Effector memory CD8-positive, alpha-beta T cell (primary cell): Measurements from ENCODE around the gene ZNF227.
"Not testable (repeated sequence)": the region's sequence is repeated elsewhere in the genome, so short reads cannot be mapped to it uniquely, and the experiment has no call there.

ENCODE experiments used
- ATAC-seq: fragments of 150-1000 bp; cut with Tn5 transposase; replicated peaks from 2 replicates; pipeline ENCODE4 v1.10.0; 2021; ENCODE audit warnings: mild to moderate bottlenecking, moderate library complexity
- DNase-seq, 3 experiments: peaks; one replicate each; pipeline ENCODE4 v3.0.0; 2021
- H3K27ac Mint-ChIP-seq, 2 donors: one replicate each; pipeline ENCODE4 v1.8.0; 2022; ENCODE audit warnings: mild to moderate bottlenecking in 2 of 2, mixed read lengths in 2 of 2, moderate library complexity in 2 of 2
- H3K27me3 Mint-ChIP-seq, 2 donors: one replicate each; pipeline ENCODE4 v1.8.0; 2022; ENCODE audit warnings: mixed read lengths in 2 of 2
- H3K36me3 Mint-ChIP-seq: one replicate; pipeline ENCODE4 v1.8.0; 2022; ENCODE audit warnings: mild to moderate bottlenecking, moderate library complexity, mixed read lengths; ENCODE audit not compliant: insufficient read depth
- H3K4me1 Mint-ChIP-seq, 2 donors: one replicate each; pipeline ENCODE4 v1.8.0; 2022; ENCODE audit warnings: low read depth in 2 of 2, mixed read lengths in 2 of 2
- H3K4me3 Mint-ChIP-seq, 2 donors: one replicate each; pipeline ENCODE4 v1.8.0; 2022; ENCODE audit warnings: mild to moderate bottlenecking in 2 of 2, mixed read lengths in 2 of 2, moderate library complexity in 2 of 2
- H3K9me3 Mint-ChIP-seq, 2 donors: one replicate each; pipeline ENCODE4 v1.8.0; 2022; ENCODE audit warnings: mixed read lengths in 2 of 2

The ZNF227 gene

GRCh38 chr19:44203877-44204276 is 8.5 kb upstream of the ZNF227 start:
- not testable (repeated sequence) for H3K4me1 Mint-ChIP-seq, H3K4me3 Mint-ChIP-seq, ATAC-seq, H3K27ac Mint-ChIP-seq, H3K36me3 Mint-ChIP-seq, DNase-seq
- Mint-ChIP-seq H3K9me3 (peaks cover 6 to 14% of the 10 kb centered on the region in 2 donors), H3K27me3 (peaks cover 14 to 20% of the 10 kb centered on the region in 2 donors)

DNA sequence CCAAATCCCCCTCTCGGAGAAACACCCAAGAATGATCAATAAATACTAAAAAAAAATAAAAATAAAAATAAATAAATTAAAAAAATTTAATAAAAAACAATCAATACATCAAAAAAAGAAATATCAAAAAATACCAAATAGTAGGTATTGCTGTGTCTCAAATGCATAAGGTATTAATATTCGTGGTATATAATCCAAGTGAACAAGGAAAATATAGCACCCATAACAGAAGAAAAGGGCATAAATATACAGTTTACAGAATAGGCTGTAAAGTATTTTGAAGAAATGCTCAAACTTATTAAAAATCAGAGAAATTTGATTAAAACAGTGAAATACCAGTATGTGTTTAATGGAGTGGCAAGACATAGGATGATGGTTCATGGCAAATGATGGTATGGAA is 7.6 kb upstream of the ZNF227 start:
- no peak for DNase-seq
- Mint-ChIP-seq H3K4me3 (no peak overlapping the region), H3K36me3 (no peaks in the 10 kb centered on the region), H3K27ac (no peak overlapping the region), H3K27me3 (peaks cover 14 to 20% of the 10 kb centered on the region in 2 donors), H3K4me1 (peaks cover 8 to 9% of the 10 kb centered on the region in 2 donors), H3K9me3 (peaks cover 6 to 14% of the 10 kb centered on the region in 2 donors)
- ATAC-seq = no peak

DNA sequence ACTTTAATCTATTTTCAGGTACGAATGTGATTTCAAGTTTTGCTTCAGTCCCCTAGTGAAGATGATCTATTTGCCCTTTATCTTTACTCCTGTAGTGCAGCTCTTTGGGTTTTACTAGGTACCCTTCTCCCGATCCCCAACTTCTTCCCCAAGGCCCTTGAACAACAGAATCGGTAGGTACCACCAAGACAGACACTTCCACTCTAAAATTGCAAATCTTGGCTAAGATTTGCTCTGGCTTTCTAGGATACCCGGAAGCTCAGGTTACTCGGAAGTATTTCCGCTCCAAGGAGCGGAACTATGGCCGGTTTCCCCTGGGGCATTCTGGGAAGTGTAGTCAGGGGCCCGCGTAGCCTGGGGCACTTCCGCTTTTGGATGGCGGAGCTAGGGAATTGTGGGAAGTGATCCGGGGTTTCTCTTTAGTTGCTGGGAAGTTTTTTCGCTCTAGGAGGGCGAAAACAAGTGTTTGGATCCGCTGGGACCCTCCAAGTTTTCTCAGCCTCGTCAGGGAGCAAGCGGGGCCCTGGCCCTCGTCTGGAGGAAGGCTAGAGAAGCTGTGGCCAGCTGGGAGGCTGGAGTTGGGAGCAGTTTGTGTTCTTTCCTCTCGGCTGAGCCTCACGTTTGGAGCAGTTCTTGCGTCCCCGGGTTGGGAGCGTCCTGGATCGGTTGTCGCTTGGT is 5.1 kb upstream of the ZNF227 start:
- Mint-ChIP-seq H3K36me3 (no peaks in the 10 kb centered on the region), H3K27ac (peak overlapping the region; percentile 96), H3K27me3 (peaks cover 9 to 15% of the 10 kb centered on the region in 2 donors), H3K4me3 (peak overlapping the region; percentile 89 to 91), H3K9me3 (peaks cover 6 to 14% of the 10 kb centered on the region in 2 donors), H3K4me1 (peaks cover 8 to 9% of the 10 kb centered on the region in 2 donors)
- peak; percentile 94 for ATAC-seq
- peak; percentile 61 to 69 (median 67) for DNase-seq

- Mint-ChIP-seq H3K27ac (peak overlapping the region; percentile 90 to 96), H3K9me3 (no peaks in the 10 kb centered on the region), H3K27me3 (no peaks in the 10 kb centered on the region), H3K36me3 (peaks cover 29% of the 10 kb centered on the region), H3K4me1 (peaks cover 10 to 28% of the 10 kb centered on the region in 2 donors), H3K4me3 (peak overlapping the region; percentile 96 to 97)
- no peak for ATAC-seq
- DNase-seq = no peak
These were observed 574 bp downstream of the ZNF227 start for GRCh38 chr19:44212866-44213346.

DNA sequence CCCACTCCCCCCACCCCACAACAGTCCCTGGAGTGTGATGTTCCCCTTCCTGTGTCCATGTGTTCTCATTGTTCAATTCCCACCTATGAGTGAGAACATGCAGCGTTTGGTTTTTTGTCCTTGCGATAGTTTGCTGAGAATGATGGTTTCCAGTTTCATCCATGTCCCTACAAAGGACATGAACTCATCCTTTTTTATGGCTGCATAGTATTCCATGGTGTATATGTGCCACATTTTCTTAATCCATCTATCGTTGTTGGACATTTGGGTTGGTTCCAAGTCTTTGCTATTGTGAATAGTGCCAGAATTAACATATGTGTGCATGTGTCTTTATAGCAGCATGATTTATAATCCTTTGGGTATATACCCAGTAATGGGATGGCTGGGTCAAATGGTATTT is 7.6 kb downstream of the ZNF227 start:
- peaks cover 42% of the 10 kb centered on the region for H3K36me3 Mint-ChIP-seq
- H3K9me3 Mint-ChIP-seq, DNase-seq, ATAC-seq, H3K27me3 Mint-ChIP-seq, H3K27ac Mint-ChIP-seq, H3K4me3 Mint-ChIP-seq: not testable (repeated sequence)
- peaks cover 3 to 20% of the 10 kb centered on the region in 2 donors for H3K4me1 Mint-ChIP-seq

- Mint-ChIP-seq H3K36me3 (peaks cover 42% of the 10 kb centered on the region), H3K4me1 (peaks cover 3 to 20% of the 10 kb centered on the region in 2 donors)
- H3K4me3 Mint-ChIP-seq, H3K27ac Mint-ChIP-seq, DNase-seq, H3K27me3 Mint-ChIP-seq, ATAC-seq, H3K9me3 Mint-ChIP-seq: not testable (repeated sequence)
These were observed 8.4 kb downstream of the ZNF227 start for GRCh38 chr19:44220761-44221160.

- Mint-ChIP-seq H3K4me1 (peaks cover 3 to 16% of the 10 kb centered on the region in 2 donors), H3K36me3 (peaks cover 38% of the 10 kb centered on the region)
- not testable (repeated sequence) for H3K27ac Mint-ChIP-seq, H3K4me3 Mint-ChIP-seq, H3K9me3 Mint-ChIP-seq, H3K27me3 Mint-ChIP-seq, ATAC-seq, DNase-seq
These were observed 9.0 kb downstream of the ZNF227 start for GRCh38 chr19:44221291-44221690.

- H3K4me1 Mint-ChIP-seq = peaks cover 0 to 1% of the 10 kb centered on the region in 2 donors
- DNase-seq = no peak
- ATAC-seq = no peak
- H3K27me3 Mint-ChIP-seq = no peaks in the 10 kb centered on the region
- peaks cover 5 to 9% of the 10 kb centered on the region in 2 donors for H3K9me3 Mint-ChIP-seq
- H3K36me3 Mint-ChIP-seq = peaks cover 61% of the 10 kb centered on the region
- no peak overlapping the region for H3K27ac Mint-ChIP-seq
- no peak overlapping the region for H3K4me3 Mint-ChIP-seq
These were observed 16.0 kb downstream of the ZNF227 start for GRCh38 chr19:44228318-44228717.

- ATAC-seq = no peak
- peaks cover 14 to 32% of the 10 kb centered on the region in 2 donors for H3K9me3 Mint-ChIP-seq
These were observed 20.5 kb downstream of the ZNF227 start for GRCh38 chr19:44232867-44233266.

GRCh38 chr19:44236384-44236783 is 24.1 kb downstream of the ZNF227 start:
- Mint-ChIP-seq H3K27me3 (no peaks in the 10 kb centered on the region), H3K4me3 (no peak overlapping the region), H3K27ac (no peak overlapping the region), H3K36me3 (peaks cover 45% of the 10 kb centered on the region), H3K9me3 (peaks cover 9 to 23% of the 10 kb centered on the region in 2 donors), H3K4me1 (no peaks in the 10 kb centered on the region)
- ATAC-seq (no peak), DNase-seq (no peak)

More at GRCh38 chr19:44232867-44233266, 20.5 kb downstream of the ZNF227 start:
- H3K4me1 Mint-ChIP-seq = no peaks in the 10 kb centered on the region
- DNase-seq = no peak
- H3K36me3 Mint-ChIP-seq = peaks cover 80% of the 10 kb centered on the region
- no peak overlapping the region for H3K27ac Mint-ChIP-seq
- no peaks in the 10 kb centered on the region for H3K27me3 Mint-ChIP-seq
- no peak overlapping the region for H3K4me3 Mint-ChIP-seq

GRCh38 chr19:44252332-44252731 is 40.0 kb downstream of the ZNF227 start:
- DNase-seq, H3K4me3 Mint-ChIP-seq, H3K27me3 Mint-ChIP-seq, H3K4me1 Mint-ChIP-seq, H3K27ac Mint-ChIP-seq, ATAC-seq, H3K36me3 Mint-ChIP-seq: not testable (repeated sequence)
- peaks cover 29 to 61% of the 10 kb centered on the region in 2 donors for H3K9me3 Mint-ChIP-seq

DNA sequence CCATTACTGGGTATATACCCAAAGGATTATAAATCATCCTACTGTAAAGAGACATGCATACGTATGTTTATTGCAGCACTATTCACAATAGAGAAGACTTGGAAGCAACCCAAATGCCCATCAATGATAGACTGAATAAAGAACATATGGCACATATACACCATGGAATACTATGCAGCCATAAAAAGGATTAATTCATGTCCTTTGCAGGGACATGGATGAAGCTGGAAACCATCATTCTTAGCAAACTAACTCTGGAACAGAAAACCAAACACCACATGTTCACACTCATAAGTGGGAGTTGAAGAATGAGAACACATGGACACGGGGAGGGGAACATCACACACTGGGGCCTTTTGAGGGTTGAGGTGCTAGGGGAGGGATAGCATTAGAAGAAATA is 41.1 kb downstream of the ZNF227 start:
- not testable (repeated sequence) for DNase-seq, H3K4me3 Mint-ChIP-seq, H3K27me3 Mint-ChIP-seq, H3K36me3 Mint-ChIP-seq, H3K27ac Mint-ChIP-seq, H3K4me1 Mint-ChIP-seq, ATAC-seq
- H3K9me3 Mint-ChIP-seq = peaks cover 31 to 72% of the 10 kb centered on the region in 2 donors

DNA sequence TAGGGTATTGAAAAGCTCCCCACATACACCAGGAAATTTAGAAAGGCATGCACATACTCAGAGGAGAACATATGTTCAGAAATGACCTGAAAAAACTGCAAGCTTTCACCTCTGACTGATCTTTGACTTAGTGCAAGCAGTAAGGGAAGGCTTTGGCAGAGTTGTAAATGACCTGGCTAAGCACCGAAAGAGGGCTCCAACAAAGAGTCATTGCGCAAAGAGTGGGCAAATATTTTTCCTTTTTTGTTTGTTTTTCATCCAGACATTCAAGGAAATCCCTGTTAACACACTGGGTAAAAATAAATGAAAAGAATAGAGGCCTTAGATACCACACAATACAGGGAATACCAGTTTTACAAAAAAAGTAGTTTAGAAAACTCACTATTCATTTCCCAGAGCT is 42.2 kb downstream of the ZNF227 start:
- Mint-ChIP-seq H3K9me3 (peaks cover 31 to 70% of the 10 kb centered on the region in 2 donors), H3K27me3 (no peaks in the 10 kb centered on the region), H3K27ac (no peak overlapping the region), H3K4me3 (no peak overlapping the region), H3K4me1 (no peaks in the 10 kb centered on the region), H3K36me3 (no peaks in the 10 kb centered on the region)
- ATAC-seq (no peak), DNase-seq (no peak)

DNA sequence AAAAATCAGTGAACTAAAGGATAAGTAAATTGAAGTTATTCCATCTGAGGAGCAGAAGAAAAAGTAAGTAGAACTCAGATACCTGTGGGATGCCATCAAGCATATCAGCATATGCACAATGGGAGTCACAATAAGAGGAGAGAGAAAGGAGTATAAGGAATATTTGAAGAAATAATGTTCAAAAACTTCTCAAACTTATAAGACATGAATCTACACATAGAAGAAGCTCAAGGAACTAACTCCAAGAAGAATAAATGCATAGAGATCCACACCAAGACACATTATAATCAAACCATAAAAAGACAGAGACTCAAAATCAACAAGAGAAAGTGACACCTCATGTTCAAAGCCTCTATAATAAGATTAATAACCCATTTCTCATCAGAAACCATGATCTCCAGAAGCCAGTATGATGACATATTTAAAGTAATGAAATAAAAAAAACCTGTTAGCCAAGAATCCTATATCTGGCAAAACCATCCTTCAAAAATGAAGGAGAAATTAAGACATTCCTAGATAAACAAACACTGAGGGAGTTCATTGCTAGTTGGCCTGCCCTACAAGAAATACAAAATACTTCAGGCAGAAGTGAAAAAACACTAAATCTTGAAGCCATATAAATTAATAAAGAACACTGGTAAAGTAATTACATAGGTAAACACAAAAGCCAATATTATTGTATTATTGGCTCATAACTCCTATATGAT is 43.5 kb downstream of the ZNF227 start:
- Mint-ChIP-seq H3K4me1 (peaks cover 3 to 6% of the 10 kb centered on the region in 2 donors), H3K4me3 (no peak overlapping the region), H3K27me3 (no peaks in the 10 kb centered on the region), H3K36me3 (no peaks in the 10 kb centered on the region), H3K27ac (no peak overlapping the region), H3K9me3 (peaks cover 28 to 66% of the 10 kb centered on the region in 2 donors)
- ATAC-seq (no peak), DNase-seq (no peak)
